Omental fat pad (tissue), 4 donors: Measurements from ENCODE around the gene ASF1A. TPM values are rescaled to one million over a fixed set of nuclear protein-coding genes. Genes with fewer than 3 reads are reported as not detected.

Source experiments
- ATAC-seq: fragments of 150-250 bp; one replicate; pipeline ENCODE4 v1.9.1; 2016; ENCODE audit warnings: mild to moderate bottlenecking, moderate library complexity; ENCODE audit not compliant: low FRiP score
- DNase-seq: peaks from one replicate; pipeline ENCODE4 v3.0.0-alpha.2; 2019; ENCODE audit warnings: low spot score
- total RNA-seq, 4 donors: library from RNA; depleted of rRNA; stranded (reverse); fragments of >200 nt; gene quantifications; one replicate each; pipeline ENCODE4 v1.1.0, GENCODE V29; 2016
- TF ChIP-seq, protein P1 (sequence below), 3 donors: fragments of 450-650 bp; IDR thresholded peaks; one replicate each; pipeline ENCODE4 v1.5.1; 2016 to 2017; ENCODE audit warnings: antibody characterized with exemption in 3 of 3, mild to moderate bottlenecking in 3 of 3, moderate library complexity in 2 of 3

The ASF1A gene
- total RNA-seq, 4 donors from 2014 or later: 4.3 to 9.3 (median 5.7) TPM

DNA sequence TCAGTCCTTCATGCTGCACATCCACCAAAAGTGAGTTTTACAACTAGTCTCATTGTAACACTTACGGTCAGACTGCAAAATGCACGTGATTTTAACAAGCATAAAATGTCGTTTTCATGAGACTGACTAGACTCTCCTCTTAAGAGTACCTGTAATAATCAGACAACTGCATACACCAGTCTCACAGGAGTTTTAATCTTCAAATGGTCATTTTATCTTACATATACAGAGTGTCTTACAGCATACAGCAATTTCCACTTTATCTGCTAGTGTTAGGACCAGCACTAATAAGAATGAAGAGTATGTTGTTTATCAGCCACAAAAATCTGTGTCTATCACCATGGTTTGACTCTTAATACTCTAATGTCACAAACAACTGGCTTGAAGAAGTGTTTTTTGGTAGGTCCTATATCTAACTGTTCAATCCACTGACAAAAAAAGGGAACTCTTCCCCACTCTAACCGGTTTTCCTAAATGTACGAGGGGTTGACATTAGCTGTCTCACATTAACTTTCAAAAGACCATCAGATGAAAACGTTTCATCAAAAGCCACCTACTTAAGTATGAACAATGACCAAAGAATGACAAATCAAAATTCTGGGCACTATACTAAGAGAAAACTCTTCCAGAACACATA, 1.5 kb upstream of the ASF1A start:
- TF ChIP-seq, protein P1, sequence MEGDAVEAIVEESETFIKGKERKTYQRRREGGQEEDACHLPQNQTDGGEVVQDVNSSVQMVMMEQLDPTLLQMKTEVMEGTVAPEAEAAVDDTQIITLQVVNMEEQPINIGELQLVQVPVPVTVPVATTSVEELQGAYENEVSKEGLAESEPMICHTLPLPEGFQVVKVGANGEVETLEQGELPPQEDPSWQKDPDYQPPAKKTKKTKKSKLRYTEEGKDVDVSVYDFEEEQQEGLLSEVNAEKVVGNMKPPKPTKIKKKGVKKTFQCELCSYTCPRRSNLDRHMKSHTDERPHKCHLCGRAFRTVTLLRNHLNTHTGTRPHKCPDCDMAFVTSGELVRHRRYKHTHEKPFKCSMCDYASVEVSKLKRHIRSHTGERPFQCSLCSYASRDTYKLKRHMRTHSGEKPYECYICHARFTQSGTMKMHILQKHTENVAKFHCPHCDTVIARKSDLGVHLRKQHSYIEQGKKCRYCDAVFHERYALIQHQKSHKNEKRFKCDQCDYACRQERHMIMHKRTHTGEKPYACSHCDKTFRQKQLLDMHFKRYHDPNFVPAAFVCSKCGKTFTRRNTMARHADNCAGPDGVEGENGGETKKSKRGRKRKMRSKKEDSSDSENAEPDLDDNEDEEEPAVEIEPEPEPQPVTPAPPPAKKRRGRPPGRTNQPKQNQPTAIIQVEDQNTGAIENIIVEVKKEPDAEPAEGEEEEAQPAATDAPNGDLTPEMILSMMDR (IDR thresholded peaks at IDR 0.05): no peak
- no peak for ATAC-seq
- DNase-seq: no peak

DNA sequence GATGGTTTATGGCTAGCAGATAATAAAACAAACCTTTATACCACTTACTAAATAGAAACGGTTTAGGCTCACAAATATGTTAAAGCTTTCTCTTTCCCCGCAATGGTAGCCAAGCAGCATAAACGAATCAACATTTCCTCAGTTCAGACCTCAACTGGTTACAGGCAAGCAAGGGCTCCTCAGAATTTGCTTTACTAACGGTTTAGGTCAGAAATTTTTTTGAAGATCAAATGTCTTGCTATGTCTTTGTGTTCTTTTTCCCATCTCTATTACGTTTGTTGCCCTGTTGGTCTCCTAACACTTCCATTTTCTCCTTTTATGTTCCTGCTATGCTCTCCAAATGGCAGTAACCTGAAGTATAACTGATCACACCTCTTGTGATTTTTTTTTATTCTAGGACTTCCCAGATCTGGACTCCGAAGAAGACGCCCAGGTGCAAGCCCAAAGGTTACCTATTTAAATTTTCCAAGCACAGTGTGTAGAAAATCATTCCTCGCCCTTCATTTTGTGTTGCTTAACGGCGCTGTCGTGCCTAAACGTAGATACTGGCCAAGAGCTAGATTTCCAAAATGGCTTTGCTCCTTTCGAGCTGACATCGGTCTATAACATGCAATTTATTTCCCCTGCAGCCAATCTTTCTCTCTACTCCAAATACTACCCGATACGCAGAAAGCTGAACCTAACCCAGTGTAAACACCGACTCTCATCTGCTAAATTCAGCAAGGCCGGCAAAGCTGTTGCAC, 717 bp upstream of the ASF1A start:
- ATAC-seq: no peak
- TF ChIP-seq, protein P1 (IDR thresholded peaks at IDR 0.05): no peak
- DNase-seq: no peak

DNA sequence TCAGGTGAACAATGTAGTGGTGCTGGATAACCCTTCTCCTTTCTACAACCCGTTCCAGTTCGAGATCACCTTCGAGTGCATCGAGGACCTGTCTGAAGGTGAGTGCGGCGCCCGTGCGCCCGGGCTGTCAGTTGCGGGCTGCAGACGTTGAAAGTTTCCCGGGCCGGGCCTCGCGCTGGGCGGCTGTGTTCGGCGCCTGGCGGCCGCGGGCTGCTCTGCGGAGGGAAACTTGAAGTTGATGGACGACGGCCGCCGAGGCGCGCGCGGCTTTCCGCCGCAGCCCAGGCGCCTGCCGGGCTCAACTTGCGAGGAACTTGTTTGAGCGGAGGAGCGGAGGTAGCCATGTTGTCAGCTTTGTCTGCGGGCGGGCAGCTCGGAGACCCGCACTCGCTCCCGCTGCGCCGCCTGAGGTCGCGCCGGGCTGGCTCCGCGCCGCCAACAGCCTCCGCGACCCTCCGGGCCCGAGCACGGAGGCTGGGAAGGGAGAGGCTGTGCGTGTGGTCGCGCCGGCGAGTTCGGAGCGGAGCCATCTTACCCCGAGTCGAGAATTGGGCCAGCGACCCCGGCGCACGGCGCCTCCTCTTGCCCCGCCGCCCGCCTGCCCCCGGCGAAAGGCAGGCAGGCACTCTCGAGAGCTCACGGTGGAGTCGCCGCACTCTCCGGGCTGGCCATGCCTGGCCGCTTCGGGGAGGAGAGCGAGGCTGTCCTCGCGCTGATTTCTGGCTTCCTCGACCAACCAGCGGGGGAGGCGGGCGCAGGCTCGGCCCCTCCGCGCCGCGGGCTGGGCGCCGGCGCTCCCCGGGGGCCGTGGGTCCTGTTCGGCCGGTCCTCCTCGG, 691 bp downstream of the ASF1A start:
- DNase-seq: no peak
- TF ChIP-seq, protein P1 (IDR thresholded peaks at IDR 0.05): peak in 1 of 3 donors; percentile 10
- ATAC-seq: peak; percentile 63

DNA sequence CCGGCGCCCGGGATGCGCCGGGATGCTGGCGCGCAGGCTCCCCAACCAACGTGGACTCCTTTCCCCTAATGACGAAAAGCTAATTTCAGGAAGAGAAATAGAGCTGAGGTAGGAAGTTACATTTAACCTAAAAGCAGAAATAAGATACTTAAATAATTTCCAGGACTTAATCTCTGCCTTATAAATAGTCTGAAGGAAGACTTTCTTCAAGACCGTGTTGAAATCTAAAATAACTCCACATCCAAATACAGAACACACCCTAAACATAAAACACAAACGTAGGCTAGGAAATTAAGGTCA, 1.3 kb downstream of the ASF1A start:
- TF ChIP-seq, protein P1 (IDR thresholded peaks at IDR 0.05): no peak
- ATAC-seq: no peak
- DNase-seq: no peak

DNA sequence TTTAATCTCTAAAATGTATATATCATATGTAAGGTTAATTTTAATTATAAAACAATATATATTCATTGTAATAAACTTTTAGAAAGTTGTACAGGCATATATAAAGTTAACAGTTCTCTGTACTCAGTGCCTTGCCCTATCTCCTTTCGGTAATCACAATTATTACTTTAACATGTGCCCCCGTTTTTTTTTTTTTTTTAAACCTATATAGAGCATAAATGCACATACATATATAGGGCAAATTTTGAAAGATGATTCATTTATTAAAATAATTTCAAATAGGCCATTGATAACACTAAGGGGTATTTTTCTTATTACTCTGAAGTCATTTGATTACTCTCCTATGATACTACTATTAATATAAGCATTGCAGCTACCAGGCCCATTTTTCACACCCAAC, 1.9 kb downstream of the ASF1A start:
- ATAC-seq: no peak
- DNase-seq: no peak
- TF ChIP-seq, protein P1 (IDR thresholded peaks at IDR 0.05): no peak

DNA sequence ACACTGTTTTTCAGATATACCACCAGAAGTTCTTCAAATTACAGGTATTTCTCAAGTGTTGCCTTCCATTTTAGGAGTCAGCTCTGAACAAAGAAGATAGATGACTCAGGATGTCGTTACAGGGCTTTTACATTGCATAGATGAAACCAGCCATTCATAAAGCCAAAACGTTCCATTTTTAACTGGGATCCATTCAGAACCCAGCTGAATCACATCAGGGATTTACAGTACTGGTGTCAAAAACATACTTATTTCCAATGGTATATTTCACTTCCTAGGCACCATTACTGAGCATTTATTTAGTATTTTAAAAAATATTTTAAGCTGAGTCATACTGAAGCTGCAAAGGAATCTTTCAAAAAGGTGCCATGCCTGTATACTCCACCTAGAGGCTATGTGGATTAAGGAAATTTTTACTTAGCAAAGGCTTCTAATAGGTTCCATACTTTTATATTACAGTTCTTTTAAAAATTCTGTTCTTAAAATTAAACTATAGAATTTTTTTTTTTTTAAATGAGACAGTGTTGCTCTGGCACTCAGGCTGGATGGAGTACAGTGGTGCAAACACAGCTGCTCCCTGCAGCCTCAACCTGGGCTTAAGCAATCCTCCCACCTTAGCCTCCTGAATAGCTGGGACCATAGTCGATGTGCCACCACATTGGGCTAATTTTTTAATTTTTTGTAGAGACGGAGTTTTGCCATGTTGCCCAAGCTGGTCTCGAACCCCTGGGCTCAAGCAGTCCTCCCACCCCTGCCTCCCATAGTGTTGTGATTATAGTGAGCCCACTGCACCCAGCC, 2.6 kb downstream of the ASF1A start:
- ATAC-seq: no peak
- TF ChIP-seq, protein P1 (IDR thresholded peaks at IDR 0.05): no peak
- no peak for DNase-seq
